Natural killer cell (primary cell): ENCODE measurements around the gene SOX6. TPM values are rescaled to one million over a fixed set of nuclear protein-coding genes. Genes with fewer than 3 reads are reported as not detected.

Experiments
- ATAC-seq, 3 donors: fragments of 150-1000 bp in 2 of 3; fragments of 200-7000 bp in 1 of 3; cut with Tn5 transposase; 1 replicate in 1 of 3; 2 replicates in 2 of 3; pipeline ENCODE4 v1.10.0; 2021; ENCODE audit warnings: mild to moderate bottlenecking in 2 of 3, moderate library complexity in 2 of 3
- DNase-seq, 2 donors: peaks; one replicate each; pipeline versions ENCODE4 v3.0.0 to v3.0.0-alpha.2; 2013 to 2021; ENCODE audit warnings: mixed read lengths in 1 of 2
- H3K27ac ChIP-seq: one replicate; pipeline ENCODE4 v1.5.1; 2013; ENCODE audit warnings: mild to moderate bottlenecking, low read length
- H3K27me3 ChIP-seq: one replicate; pipeline ENCODE4 v1.6.1; 2013; ENCODE audit warnings: low read length; ENCODE audit not compliant: control insufficient read depth, insufficient read depth
- H3K36me3 ChIP-seq: one replicate; pipeline ENCODE4 v1.6.1; 2013; ENCODE audit warnings: low read length; ENCODE audit not compliant: control insufficient read depth, insufficient read depth
- H3K4me1 ChIP-seq: one replicate; pipeline ENCODE4 v1.6.1; 2013; ENCODE audit warnings: low read length; ENCODE audit not compliant: control insufficient read depth, insufficient read depth
- H3K4me3 ChIP-seq: one replicate; pipeline ENCODE4 v1.5.1; 2013; ENCODE audit warnings: low read length
- H3K9me3 ChIP-seq: one replicate; pipeline ENCODE4 v1.6.1; 2013; ENCODE audit warnings: low read length; ENCODE audit not compliant: control insufficient read depth, insufficient read depth
- H3K27ac Mint-ChIP-seq, 2 donors: one replicate each; pipeline ENCODE4 v1.8.0; 2022; ENCODE audit warnings: mild to moderate bottlenecking in 2 of 2, mixed read lengths in 2 of 2, moderate library complexity in 1 of 2
- H3K27me3 Mint-ChIP-seq, 2 donors: one replicate each; pipeline ENCODE4 v1.8.0; 2022; ENCODE audit warnings: low read depth in 2 of 2, mixed read lengths in 2 of 2
- H3K36me3 Mint-ChIP-seq: one replicate; pipeline ENCODE4 v1.8.0; 2022; ENCODE audit warnings: mixed read lengths
- H3K4me1 Mint-ChIP-seq, 2 donors: one replicate each; pipeline ENCODE4 v1.8.0; 2022; ENCODE audit warnings: mixed read lengths in 2 of 2
- H3K4me3 Mint-ChIP-seq: one replicate; pipeline ENCODE4 v1.8.0; 2022; ENCODE audit warnings: mild to moderate bottlenecking, moderate library complexity, mixed read lengths
- H3K9me3 Mint-ChIP-seq, 2 donors: one replicate each; pipeline ENCODE4 v1.8.0; 2022; ENCODE audit warnings: mixed read lengths in 2 of 2
- CTCF ChIP-seq: fragments of 200-600 bp; IDR thresholded peaks from one replicate; pipeline ENCODE4 v1.8.0; 2022; ENCODE audit warnings: antibody characterized with exemption
- WGBS: methylation state at CpG from one replicate; pipeline ENCODE4 v1.1.7; 2013; ENCODE audit warnings: missing lambda C conversion rate; ENCODE audit not compliant: insufficient coverage; 5-methylcytosine and 5-hydroxymethylcytosine counted together
- intact Hi-C: fragments of 100-400 bp; cut with micrococcal nuclease; formaldehyde crosslinking; loops from one replicate; pipeline ENCODE4 v1.14.2; 2022
- total RNA-seq, 4 donors: library from RNA; stranded (reverse); fragments of 120-200 nt in 1 of 4; gene quantifications; one replicate each; pipeline versions ENCODE4 v1.2.3 to v1.2.4, GENCODE V29; 2013 to 2022

SOX6 gene
- total RNA-seq, 3 donors from 2014 or later (not counting 1 experiment from before 2014, with no cell fraction given), result 0.27 TPM; not detected in 2

DNA sequence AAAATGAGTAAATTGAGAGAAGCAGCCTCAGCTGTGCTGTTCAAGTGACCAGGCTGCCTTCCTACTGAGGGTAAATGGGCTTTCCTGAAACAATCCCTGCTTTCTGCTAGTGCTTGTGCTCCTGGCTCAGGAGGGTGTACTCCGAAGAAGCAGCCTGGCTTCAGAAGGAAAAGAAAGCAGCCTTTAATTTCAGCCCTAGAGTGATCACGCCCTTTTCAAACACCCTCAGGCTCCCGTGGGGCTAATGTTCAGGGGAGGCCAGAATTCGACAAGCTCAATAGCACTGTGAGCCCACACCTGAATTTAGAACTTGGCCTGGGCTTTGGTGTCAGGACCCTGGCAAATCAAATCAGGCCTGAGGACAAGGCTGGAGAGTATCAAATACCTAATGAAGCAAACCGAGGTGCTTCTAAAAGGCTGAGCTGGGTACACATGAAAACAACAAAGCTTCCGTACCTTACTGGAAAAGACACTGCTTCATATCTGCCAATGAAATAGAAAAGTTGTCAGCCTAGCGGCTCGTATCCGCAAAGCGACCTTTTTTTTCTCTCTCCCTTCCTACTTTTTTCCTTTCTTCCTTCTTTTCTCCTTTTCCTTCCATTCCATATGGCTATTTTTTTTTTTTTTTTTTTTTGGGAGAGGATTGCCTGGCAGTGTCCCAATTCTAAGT is 387.8 kb downstream of the SOX6 start:
- H3K27ac ChIP-seq, result no peak overlapping the region
- intact Hi-C loops, result no loop called here
- no peaks in the 10 kb centered on the region for H3K9me3 Mint-ChIP-seq
- H3K9me3 ChIP-seq, result peaks cover 2% of the 10 kb centered on the region
- WGBS, result 91% methylated on average over 10 of the region's 10 CpGs
- H3K36me3 Mint-ChIP-seq, result no peaks in the 10 kb centered on the region
- TF ChIP-seq CTCF, result no peak
- H3K4me1 Mint-ChIP-seq, result no peaks in the 10 kb centered on the region
- no peak overlapping the region for H3K4me3 Mint-ChIP-seq
- ATAC-seq (no peak), DNase-seq (no peak)
- no peaks in the 10 kb centered on the region for H3K27me3 ChIP-seq
- H3K27ac Mint-ChIP-seq, result no peak overlapping the region
- H3K36me3 ChIP-seq, result no peaks in the 10 kb centered on the region
- no peaks in the 10 kb centered on the region for H3K4me1 ChIP-seq
- H3K27me3 Mint-ChIP-seq, result no peaks in the 10 kb centered on the region
- no peak overlapping the region for H3K4me3 ChIP-seq

- Mint-ChIP-seq H3K9me3 (no peaks in the 10 kb centered on the region), H3K27me3 (no peaks in the 10 kb centered on the region), H3K36me3 (no peaks in the 10 kb centered on the region), H3K27ac (no peak overlapping the region), H3K4me3 (no peak overlapping the region), H3K4me1 (no peaks in the 10 kb centered on the region)
- H3K9me3 ChIP-seq, result peaks cover 2% of the 10 kb centered on the region
- no peak overlapping the region for H3K27ac ChIP-seq
- H3K36me3 ChIP-seq, result no peaks in the 10 kb centered on the region
- no peaks in the 10 kb centered on the region for H3K4me1 ChIP-seq
- no peak overlapping the region for H3K4me3 ChIP-seq
- DNase-seq, result no peak
- 60% methylated on average over 2 of the region's 2 CpGs for WGBS
- intact Hi-C loops, result no loop called here
- no peak for TF ChIP-seq CTCF
- no peak for ATAC-seq
- no peaks in the 10 kb centered on the region for H3K27me3 ChIP-seq
Measured at GRCh38 chr11:15967966-15968365, 388.4 kb downstream of the SOX6 start.

DNA sequence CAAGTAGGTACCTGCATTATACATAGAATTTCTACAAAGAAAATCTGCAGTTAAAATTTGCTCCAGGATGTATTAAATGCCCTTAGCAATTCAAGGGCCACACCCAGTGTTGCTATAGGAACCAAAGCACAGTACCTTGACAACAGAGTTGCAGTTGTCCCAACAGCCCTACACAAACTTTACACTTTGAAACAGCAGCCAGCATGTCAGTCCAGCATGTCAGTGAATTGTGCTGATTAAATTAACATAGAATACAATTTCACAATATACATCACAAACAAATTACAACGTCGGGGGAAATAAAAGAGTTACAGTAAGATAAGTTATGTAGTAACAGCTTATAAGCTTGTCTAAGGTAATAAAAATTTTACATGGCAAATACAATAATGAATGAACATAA is 389.2 kb downstream of the SOX6 start:
- DNase-seq (no peak), ATAC-seq (no peak)
- no peak for TF ChIP-seq CTCF
- no CpG with 5 or more reads among the region's 2 CpGs for WGBS
- Mint-ChIP-seq H3K27ac (no peak overlapping the region), H3K4me1 (no peaks in the 10 kb centered on the region), H3K9me3 (peaks cover 0 to 3% of the 10 kb centered on the region in 2 donors), H3K4me3 (no peak overlapping the region), H3K36me3 (no peaks in the 10 kb centered on the region), H3K27me3 (no peaks in the 10 kb centered on the region)
- intact Hi-C loops, result no loop called here
- no peak overlapping the region for H3K4me3 ChIP-seq
- no peaks in the 10 kb centered on the region for H3K4me1 ChIP-seq
- no peaks in the 10 kb centered on the region for H3K27me3 ChIP-seq
- no peaks in the 10 kb centered on the region for H3K36me3 ChIP-seq
- H3K9me3 ChIP-seq, result peaks cover 2% of the 10 kb centered on the region
- no peak overlapping the region for H3K27ac ChIP-seq
